Renal pelvis (tissue), 4 donors: Measurements from ENCODE around the gene UBN2. TPM values are rescaled to one million over a fixed set of nuclear protein-coding genes. Genes with fewer than 3 reads are reported as not detected.
"Not testable (repeated sequence)": the region's sequence is repeated elsewhere in the genome, so short reads cannot be mapped to it uniquely, and the experiment has no call there.

Source experiments
- DNase-seq: peaks from one replicate; pipeline ENCODE4 v3.0.0-alpha.2; 2013
- polyA plus RNA-seq, 3 donors: library from polyadenylated mRNA; unstranded; fragments of 120-200 nt; gene quantifications; one replicate each; pipeline ENCODE4 v1.2.1, GENCODE V29; 2013; ENCODE audit not compliant: insufficient read length in 3 of 3

The UBN2 gene
- polyA plus RNA-seq, 3 donors: 11.9 to 24.9 (median 24.1) TPM

- DNase-seq: no peak
Measured at GRCh38 chr7:139294241-139294640, 63.2 kb downstream of the UBN2 start.

- no peak for DNase-seq
Measured at GRCh38 chr7:139294951-139295575, 64.0 kb downstream of the UBN2 start.

DNA sequence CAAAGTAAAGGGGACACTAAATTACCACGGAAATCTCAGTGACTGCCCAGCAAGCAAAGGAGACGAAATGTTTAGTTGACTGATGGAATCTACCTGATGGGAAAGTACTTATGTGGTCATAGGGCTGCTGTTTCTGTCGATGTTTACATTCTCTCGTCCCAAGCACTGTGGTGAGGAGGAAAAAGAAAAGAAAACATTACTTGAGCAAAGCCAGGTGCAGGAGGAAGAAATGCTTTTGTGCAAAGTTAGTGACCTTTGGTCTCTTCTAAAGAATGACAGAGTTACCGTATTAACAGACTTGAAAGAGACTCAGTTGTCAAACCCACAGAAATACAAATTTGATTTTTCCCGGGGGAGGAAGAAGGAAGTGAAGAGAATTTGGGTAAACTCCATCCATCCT, 66.8 kb downstream of the UBN2 start:
- no peak for DNase-seq

DNA sequence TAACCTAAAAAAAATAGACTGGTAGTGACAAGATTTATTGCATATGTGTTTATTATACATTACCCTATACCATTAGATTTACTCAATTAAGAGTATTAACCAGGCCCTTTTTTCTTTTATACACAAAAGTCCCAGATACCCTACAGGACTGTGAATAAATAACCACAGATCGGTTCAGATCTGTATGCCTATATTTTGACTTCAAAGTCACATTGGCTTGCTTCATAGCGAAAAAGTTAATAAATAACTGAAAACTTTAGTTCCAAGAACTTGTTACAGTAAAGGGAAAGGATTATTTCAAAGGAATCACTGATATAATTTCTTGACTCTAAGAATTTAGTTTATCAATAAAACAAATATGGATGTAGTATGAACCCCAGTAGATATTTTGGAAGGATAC, 68.3 kb downstream of the UBN2 start:
- no peak for DNase-seq

DNA sequence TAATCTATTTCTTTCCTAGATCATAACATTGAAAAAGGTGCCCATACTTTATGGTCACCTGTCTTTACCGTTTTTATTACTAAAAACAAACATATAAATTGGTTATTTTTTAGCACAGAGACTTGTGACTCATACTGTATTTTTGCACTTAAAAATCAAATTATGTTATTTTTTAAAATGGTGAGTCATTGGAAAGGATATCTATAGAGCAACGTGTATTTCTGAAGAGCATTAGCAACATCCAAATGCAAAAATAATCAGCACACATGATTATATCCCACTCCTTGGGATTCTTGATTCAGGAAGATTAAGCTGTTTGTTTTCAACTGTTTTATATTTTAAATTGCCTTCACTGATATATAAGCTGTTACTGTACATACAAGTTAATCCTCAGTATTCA, 69.4 kb downstream of the UBN2 start:
- DNase-seq: no peak

GRCh38 chr7:139304517-139304916, 73.5 kb downstream of the UBN2 start:
- no peak for DNase-seq

GRCh38 chr7:139317939-139318505, 87.0 kb downstream of the UBN2 start:
- no peak for DNase-seq

- no peak for DNase-seq
Measured at GRCh38 chr7:139321071-139321745, 90.2 kb downstream of the UBN2 start.

DNA sequence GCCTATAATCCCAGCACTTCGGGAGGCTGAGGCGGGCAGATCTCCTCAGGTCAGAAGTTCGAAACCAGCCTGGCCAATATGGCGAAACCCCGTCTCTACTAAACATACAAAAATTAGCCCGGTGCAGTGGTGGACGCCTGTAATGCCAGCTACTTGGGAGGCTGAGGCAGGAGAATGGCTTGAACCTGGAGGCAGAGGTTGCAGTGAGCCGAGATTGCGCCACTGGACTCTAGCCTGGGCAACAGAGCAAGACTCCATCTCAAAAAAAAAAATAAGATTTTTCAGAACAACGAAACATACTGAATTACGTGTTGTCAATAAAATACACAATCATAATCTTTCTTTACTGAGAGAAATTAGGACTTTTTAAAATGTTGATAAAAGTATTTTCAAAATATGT, 93.7 kb downstream of the UBN2 start:
- DNase-seq: not testable (repeated sequence)

DNA sequence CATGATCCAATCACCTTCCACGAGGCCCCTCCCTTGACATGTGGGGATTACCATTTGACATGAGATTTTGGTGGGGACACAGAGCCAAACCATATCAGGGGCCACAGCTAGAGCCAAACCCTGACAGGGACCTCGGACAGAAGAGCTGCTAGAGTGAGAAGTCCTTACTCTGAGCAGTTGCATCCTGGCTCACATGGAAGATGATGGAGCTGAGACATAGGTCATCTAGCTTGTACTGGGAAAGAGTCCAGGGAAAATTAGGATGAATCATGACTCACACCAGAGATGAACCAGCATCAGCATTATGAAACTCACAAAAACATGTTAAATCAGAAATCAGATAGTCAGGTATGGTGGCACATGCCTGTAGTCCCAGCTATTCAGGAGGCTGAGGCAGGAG, 97.3 kb downstream of the UBN2 start:
- no peak for DNase-seq

- DNase-seq: no peak
Measured at GRCh38 chr7:139329119-139329518, 98.1 kb downstream of the UBN2 start.

GRCh38 chr7:139330333-139331030, 99.4 kb downstream of the UBN2 start:
- no peak for DNase-seq

DNA sequence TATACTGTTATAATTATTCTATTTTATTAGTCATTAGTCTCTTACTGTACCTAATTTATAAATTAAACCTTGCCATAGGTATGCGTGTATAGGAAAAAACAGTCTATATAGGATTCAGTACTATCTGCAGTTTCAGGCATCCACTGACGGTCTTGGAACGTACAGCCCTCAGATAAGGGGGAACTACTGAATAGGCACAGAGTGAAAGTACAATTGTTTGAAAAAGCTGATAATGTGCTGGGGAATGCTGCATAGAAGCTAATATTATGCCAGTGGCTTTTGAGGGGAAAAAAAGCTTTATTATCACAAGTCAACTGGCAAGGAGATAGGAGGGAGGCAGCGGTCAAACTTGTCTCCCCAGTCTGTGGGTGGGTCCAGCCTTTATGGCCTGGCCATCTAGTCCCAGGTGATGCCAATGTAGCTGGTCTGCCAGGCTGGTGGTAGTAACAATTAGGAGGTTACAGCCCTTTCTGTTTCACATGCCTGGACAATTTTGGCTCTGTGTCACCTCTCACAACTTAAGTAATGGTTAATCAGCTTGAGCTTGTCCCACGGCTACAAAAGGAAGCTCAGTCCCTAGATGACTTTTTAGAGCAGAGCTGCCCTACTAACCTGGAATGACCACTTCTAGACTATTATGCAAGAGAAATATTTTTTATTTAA, 101.8 kb downstream of the UBN2 start:
- DNase-seq: no peak

DNA sequence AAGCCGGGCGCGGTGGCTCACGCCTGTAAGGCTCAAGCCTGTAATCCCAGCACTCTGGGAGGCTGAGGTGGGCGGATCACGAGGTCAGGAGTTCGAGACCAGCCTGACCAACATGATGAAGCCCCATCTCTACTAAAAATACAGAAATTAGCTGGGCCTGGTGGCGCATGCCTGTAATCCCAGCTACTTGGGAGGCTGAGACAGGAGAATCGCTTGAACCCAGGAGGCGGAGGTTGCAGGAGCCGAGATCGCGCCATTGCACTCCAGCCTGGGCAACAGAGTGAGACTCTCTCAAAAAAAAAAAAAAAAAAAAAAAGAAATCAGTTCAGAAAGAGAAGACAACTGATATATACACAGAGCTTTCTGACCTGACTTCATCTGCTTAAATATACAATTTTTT, 102.4 kb downstream of the UBN2 start:
- DNase-seq: not testable (repeated sequence)

DNA sequence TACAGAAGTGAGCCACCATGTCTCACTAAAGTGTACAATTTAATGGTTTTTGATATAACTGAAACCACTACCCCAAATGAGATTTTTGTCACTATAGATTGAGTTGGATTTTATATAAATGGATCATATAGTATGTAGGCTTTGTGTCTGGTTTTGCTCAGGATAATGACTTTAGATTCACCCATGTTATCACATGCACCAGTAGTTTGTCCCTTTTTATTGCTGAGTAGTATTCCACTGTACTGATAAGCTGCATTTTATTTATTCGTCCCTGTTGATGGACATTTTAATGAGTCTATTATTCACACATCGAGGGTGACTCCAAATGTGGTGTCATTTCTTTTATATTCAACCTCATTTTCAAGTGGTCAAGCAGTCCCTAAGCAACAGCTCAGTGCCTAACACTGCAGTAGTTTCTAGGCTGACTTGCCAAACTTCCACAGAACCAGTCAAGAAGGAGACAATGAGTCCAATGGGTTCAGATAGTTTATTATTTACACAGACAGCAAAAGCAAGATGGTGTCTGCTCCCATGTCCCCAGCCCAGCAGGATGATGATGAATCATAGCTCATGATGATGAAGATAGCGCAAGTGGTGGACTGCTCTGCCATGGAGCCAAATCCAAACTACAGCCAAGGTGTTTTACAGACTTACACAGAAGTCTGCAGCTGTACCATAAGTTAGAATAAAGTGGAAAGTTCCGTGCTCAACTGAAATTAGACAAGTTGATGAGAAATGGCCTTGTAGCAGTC, 103.5 kb downstream of the UBN2 start:
- no peak for DNase-seq

GRCh38 chr7:139339025-139339424, 108.0 kb downstream of the UBN2 start:
- no peak for DNase-seq

DNA sequence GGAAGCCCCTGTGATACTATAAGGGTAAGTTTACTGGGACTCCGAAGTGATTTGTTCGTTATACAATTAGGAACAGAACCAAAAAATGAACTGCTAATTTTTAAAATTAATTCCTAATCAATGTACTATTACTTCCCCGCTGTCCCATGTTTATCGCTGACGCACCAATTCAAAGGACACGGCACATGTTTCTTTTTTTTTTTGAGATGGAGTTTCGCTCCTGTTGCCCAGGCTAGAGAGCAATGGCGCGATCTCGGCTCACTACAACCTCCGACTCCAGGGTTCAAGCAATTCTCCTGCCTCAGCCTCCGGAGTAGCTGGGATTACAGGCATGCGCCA, 108.6 kb downstream of the UBN2 start:
- DNase-seq: no peak

DNA sequence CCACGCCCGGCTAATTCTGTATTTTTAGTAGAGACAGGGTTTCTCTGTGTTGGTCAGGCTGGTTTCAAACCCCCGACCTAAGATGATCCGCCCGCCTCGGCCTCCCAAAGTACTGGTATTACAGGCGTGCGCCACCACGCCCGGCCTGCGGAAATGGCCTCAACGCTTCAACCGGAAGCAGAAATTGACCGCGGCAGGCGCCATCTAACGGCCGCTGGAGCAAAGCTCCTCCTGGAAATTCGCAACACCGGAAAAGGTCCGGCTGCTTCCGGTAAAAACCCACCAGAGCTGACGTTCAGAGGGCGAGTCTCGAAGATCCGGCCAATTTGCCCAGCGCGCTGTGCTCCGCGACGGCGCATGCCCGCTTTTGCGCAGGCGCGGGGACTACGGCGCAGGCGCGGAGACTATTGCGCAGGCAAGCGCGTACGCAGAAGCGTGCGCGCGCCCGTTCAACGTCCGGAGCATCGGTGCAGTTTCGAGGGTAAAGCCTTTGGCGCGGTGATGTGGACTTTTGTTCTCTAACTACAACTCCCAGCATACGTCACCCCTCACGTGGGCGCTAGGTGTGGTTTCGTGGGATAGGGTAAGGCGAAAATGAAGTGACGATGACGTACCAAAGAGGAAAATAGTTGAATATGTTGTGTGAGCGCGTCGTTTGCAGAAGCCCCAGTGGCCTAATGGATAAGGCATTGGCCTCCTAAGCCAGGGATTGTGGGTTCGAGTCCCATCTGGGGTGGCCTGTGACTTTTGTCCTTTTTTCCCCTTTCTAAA, 109.2 kb downstream of the UBN2 start:
- peak; percentile 100 for DNase-seq

GRCh38 chr7:139340808-139341057, 109.7 kb downstream of the UBN2 start:
- no peak for DNase-seq

DNA sequence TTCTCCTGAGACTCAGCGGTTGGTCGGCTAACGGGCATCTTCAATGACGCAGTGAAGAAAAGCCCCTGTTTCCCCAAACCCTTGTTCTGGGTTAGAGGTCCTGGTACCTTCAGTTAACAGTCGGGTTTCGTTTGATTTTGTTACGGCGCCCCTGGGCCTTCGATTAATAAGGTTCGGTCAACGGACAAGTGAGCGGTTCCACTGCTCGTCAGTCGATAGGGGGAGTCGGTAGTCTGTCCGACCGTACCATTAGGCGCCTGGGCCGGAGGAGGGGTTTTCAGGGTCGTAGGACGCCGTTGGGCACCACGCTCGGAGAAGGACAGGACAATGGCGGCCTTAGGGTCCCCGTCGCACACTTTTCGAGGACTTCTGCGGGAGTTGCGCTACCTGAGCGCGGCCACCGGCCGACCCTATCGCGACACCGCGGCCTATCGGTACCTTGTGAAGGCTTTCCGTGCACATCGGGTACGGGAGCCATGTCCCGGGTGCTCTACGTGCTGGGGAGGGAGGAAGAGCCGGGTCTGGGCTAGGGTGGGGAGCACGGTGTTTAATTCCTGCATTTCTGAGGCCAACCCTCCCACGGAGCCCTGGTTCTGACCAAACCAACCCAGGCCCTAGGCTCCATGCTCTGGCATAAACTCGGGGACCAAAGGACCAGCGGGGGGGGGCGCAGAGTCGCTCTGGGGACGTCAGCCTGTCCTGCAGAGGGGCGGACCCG, 110.2 kb downstream of the UBN2 start, which contains the start of gene FMC1:
FMC1 (plus strand) TSS at position 280 of the 718 bp plus-strand sequence; CDS start at position 328, 48 bp downstream.
- DNase-seq: peak; percentile 95
